GM12878 (cell line): ENCODE results near the gene RREB1.

Experiments used
- CTCF ChIP-seq, 3 experiments: IDR thresholded peaks in 2 of 3; conservative IDR thresholded peaks in 1 of 3; 2 replicates each; pipeline ENCODE4 v1.5.1; 2011; ENCODE audit warnings: low read depth in 3 of 3, low read length in 3 of 3, mild to moderate bottlenecking in 3 of 3, control low read depth in 2 of 3, moderate library complexity in 2 of 3, inconsistent platforms in 1 of 3, mixed read lengths in 1 of 3; ENCODE audit not compliant: control insufficient read depth in 2 of 3, insufficient read depth in 1 of 3; ENCODE audit errors: extremely low read depth in 1 of 3
- DPF2 ChIP-seq: fragments of 450-650 bp; IDR thresholded peaks from 2 replicates; pipeline ENCODE4 v1.6.1; 2017; ENCODE audit warnings: mild to moderate bottlenecking
- POLR2A ChIP-seq: IDR thresholded peaks from 2 replicates; pipeline ENCODE4 v1.6.1; 2011; ENCODE audit warnings: low read depth, mild to moderate bottlenecking, low read length
- POLR2AphosphoS5 ChIP-seq: IDR thresholded peaks from 2 replicates; pipeline ENCODE4 v1.6.1; 2011; ENCODE audit warnings: mild to moderate bottlenecking, low read length, inconsistent platforms

- TF ChIP-seq CTCF (IDR thresholded peaks at IDR 0.05 in 2 of 3, conservative IDR thresholded peaks at IDR 0.05 in 1 of 3; ENCODE audit: control insufficient read depth in 2 of 3, extremely low read depth in 1 of 3, insufficient read depth in 1 of 3, low read depth in 3 of 3, low read length in 3 of 3) (no peak), POLR2AphosphoS5 (no peak), POLR2A (no peak), DPF2 (no peak)
Measured at GRCh38 chr6:7300926-7301325, 193.2 kb downstream of the RREB1 start.
